ENCODE results near the gene CLDN8.

CLDN8 gene

GRCh38 chr21:30186242-30186641, 29.7 kb downstream of the CLDN8 start:
- no peak overlapping the region for H3K4me3 ChIP-seq (ENCODE audit: low read depth, low read length)
- no peak for TF ChIP-seq CTCF (IDR thresholded peaks at IDR 0.05; ENCODE audit: control insufficient read depth, extremely low read depth, insufficient read depth)
- no peak for DNase-seq (ENCODE audit: low read depth)

GRCh38 chr21:30168086-30168485, 47.8 kb downstream of the CLDN8 start:
- no peak for DNase-seq (ENCODE audit: low read depth)
- no peak for TF ChIP-seq CTCF (IDR thresholded peaks at IDR 0.05; ENCODE audit: control insufficient read depth, extremely low read depth, insufficient read depth)
- no peak overlapping the region for H3K4me3 ChIP-seq (ENCODE audit: low read depth, low read length)

GRCh38 chr21:30166705-30167104, 49.2 kb downstream of the CLDN8 start, which contains the start of gene CLDN17:
Gene CLDN17, minus strand, starts transcription at chr21:30166805. Its CDS starts 188 bp downstream, at chr21:30166617.
- TF ChIP-seq CTCF (IDR thresholded peaks at IDR 0.05; ENCODE audit: control insufficient read depth, extremely low read depth, insufficient read depth): no peak
- no peak within 1 kb of the TSS for H3K4me3 ChIP-seq (ENCODE audit: low read depth, low read length)
- no peak for DNase-seq (ENCODE audit: low read depth)

- H3K4me3 ChIP-seq (ENCODE audit: low read depth, low read length): no peak overlapping the region
- DNase-seq (ENCODE audit: low read depth): no peak
- no peak for TF ChIP-seq CTCF (IDR thresholded peaks at IDR 0.05; ENCODE audit: control insufficient read depth, extremely low read depth, insufficient read depth)
Measured at GRCh38 chr21:30166171-30166570, 49.7 kb downstream of the CLDN8 start.

- TF ChIP-seq CTCF (IDR thresholded peaks at IDR 0.05; ENCODE audit: control insufficient read depth, extremely low read depth, insufficient read depth): no peak
- DNase-seq (ENCODE audit: low read depth): no peak
Measured at GRCh38 chr21:30164796-30165195, 51.1 kb downstream of the CLDN8 start.

More at GRCh38 chr21:30164796-30165195, 51.1 kb downstream of the CLDN8 start:
- H3K4me3 ChIP-seq (ENCODE audit: low read depth, low read length): no peak overlapping the region

Data from LNCaP clone FGC (cell line).